Type B pancreatic cell (in vitro differentiated cells): ENCODE results near the gene ABHD12. TPM values are rescaled to one million over a fixed set of nuclear protein-coding genes. Genes with fewer than 3 reads are reported as not detected.

Experiments
- DNase-seq: peaks from one replicate; pipeline ENCODE4 v3.0.0; 2021; ENCODE audit warnings: mixed read lengths; ENCODE audit not compliant: unreplicated experiment; ENCODE audit errors: extremely low spot score
- H3K27ac Mint-ChIP-seq: 2 replicates; pipeline ENCODE4 v1.8.0; 2021; ENCODE audit warnings: mild to moderate bottlenecking, mixed read lengths
- H3K27me3 Mint-ChIP-seq: 2 replicates; pipeline ENCODE4 v1.8.0; 2021; ENCODE audit warnings: mixed read lengths
- H3K36me3 Mint-ChIP-seq: 2 replicates; pipeline ENCODE4 v1.8.0; 2021; ENCODE audit warnings: mixed read lengths
- H3K4me1 Mint-ChIP-seq: one replicate; pipeline ENCODE4 v1.8.0; 2021; ENCODE audit warnings: mixed read lengths; ENCODE audit not compliant: unreplicated experiment
- H3K4me3 Mint-ChIP-seq: 2 replicates; pipeline ENCODE4 v1.8.0; 2021; ENCODE audit warnings: mild to moderate bottlenecking, mixed read lengths
- H3K9me3 Mint-ChIP-seq: 2 replicates; pipeline ENCODE4 v1.8.0; 2021; ENCODE audit warnings: mixed read lengths
- CTCF ChIP-seq: fragments of 200-600 bp; sonication (generic); conservative IDR thresholded peaks from 2 replicates; pipeline ENCODE4 v1.5.0; 2021; ENCODE audit warnings: antibody characterized with exemption, mild to moderate bottlenecking
- total RNA-seq: library from RNA; stranded (reverse); gene quantifications from 2 replicates; pipeline ENCODE4 v1.2.1, GENCODE V29; 2021; ENCODE audit warnings: low replicate concordance

The ABHD12 gene
- total RNA-seq, 1 donor from 2014 or later: 68.9 TPM

GRCh38 chr20:25256226-25256859 lies 134.3 kb downstream of the ABHD12 start:
- Mint-ChIP-seq H3K27ac (no peak overlapping the region), H3K27me3 (no peaks in the 10 kb centered on the region), H3K9me3 (no peaks in the 10 kb centered on the region), H3K4me3 (no peak overlapping the region), H3K4me1 (peaks cover 9% of the 10 kb centered on the region), H3K36me3 (peaks cover 30% of the 10 kb centered on the region)
- no peak for DNase-seq
- TF ChIP-seq CTCF: no peak

GRCh38 chr20:25254986-25255680 lies 135.5 kb downstream of the ABHD12 start:
- Mint-ChIP-seq H3K27me3 (no peaks in the 10 kb centered on the region), H3K9me3 (no peaks in the 10 kb centered on the region), H3K27ac (no peak overlapping the region), H3K4me3 (no peak overlapping the region), H3K36me3 (peaks cover 22% of the 10 kb centered on the region), H3K4me1 (peaks cover 21% of the 10 kb centered on the region)
- no peak for DNase-seq
- no peak for TF ChIP-seq CTCF

GRCh38 chr20:25254571-25254970 lies 136.1 kb downstream of the ABHD12 start:
- Mint-ChIP-seq H3K27ac (no peak overlapping the region), H3K36me3 (peaks cover 16% of the 10 kb centered on the region), H3K27me3 (no peaks in the 10 kb centered on the region), H3K4me3 (no peak overlapping the region), H3K4me1 (peaks cover 25% of the 10 kb centered on the region), H3K9me3 (no peaks in the 10 kb centered on the region)
- DNase-seq: no peak
- TF ChIP-seq CTCF: no peak

- no peaks in the 10 kb centered on the region for H3K27me3 Mint-ChIP-seq
- no peak for DNase-seq
- peaks cover 34% of the 10 kb centered on the region for H3K4me1 Mint-ChIP-seq
- no peak overlapping the region for H3K27ac Mint-ChIP-seq
- no peak overlapping the region for H3K4me3 Mint-ChIP-seq
- no peaks in the 10 kb centered on the region for H3K9me3 Mint-ChIP-seq
- peaks cover 8% of the 10 kb centered on the region for H3K36me3 Mint-ChIP-seq
- TF ChIP-seq CTCF: no peak
Observed at GRCh38 chr20:25253606-25254275, 136.9 kb downstream of the ABHD12 start.

- peaks cover 2% of the 10 kb centered on the region for H3K36me3 Mint-ChIP-seq
- no peaks in the 10 kb centered on the region for H3K9me3 Mint-ChIP-seq
- H3K4me1 Mint-ChIP-seq: peaks cover 34% of the 10 kb centered on the region
- no peak for DNase-seq
- TF ChIP-seq CTCF: no peak
- H3K4me3 Mint-ChIP-seq: no peak overlapping the region
- no peak overlapping the region for H3K27ac Mint-ChIP-seq
- no peaks in the 10 kb centered on the region for H3K27me3 Mint-ChIP-seq
Observed at GRCh38 chr20:25252686-25253421, 137.8 kb downstream of the ABHD12 start.
